Hypothalamus (tissue), 51 donors: ENCODE measurements around the gene FBXO42.
"Not testable (repeated sequence)": the region's sequence is repeated elsewhere in the genome, so short reads cannot be mapped to it uniquely, and the experiment has no call there.

Source experiments
- DNase-seq, 51 donors: peaks; one replicate each; lab custom pipeline; 2025; lab: John Stamatoyannopoulos, UW

Gene FBXO42

GRCh38 chr1:16275591-16275990 lies 76.7 kb downstream of the FBXO42 start:
- no peak for DNase-seq

DNA sequence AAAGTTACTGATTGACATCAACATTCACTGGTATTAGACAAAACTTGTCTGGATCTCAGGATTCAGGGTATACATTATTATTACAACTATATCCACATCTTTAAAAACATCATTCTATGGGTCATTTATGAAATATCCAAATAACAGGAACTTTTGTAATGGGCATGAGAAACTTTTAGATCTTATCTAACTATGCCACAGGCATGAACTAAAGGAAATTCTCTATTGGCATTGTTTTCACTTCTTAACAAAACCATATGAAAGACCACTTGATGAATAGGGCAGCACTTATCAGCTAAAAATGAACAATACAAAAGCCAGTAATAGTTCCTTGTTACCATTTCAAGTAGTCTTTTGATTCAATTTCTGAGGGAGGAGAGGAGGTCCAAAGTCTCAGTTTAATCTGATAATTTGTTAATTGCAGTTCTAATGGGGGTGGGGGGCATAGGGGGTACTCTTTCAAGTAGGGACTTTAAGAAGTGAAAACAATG lies 84.5 kb downstream of the FBXO42 start:
- DNase-seq: no peak

- DNase-seq: no peak
These were observed 85.7 kb downstream of the FBXO42 start for GRCh38 chr1:16266411-16267118.

DNA sequence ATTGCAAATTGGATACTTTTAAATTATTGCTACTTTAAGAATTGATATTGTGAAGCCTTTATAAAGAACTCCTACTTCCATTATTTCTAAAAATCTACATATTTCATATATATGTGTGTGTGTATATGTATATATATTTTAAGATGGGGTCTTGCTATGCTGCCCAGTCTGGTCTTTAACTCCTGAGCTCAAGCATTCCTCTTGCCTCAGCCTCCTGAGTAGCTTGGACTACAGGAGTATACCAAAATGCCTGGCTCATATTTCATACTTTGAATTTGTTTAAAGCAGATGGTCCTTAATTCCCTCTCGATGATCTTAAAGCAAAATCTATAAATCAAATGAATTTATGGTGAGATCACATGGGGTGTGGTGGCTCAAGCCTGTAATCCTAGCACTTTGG lies 90.2 kb downstream of the FBXO42 start:
- no peak for DNase-seq

- DNase-seq: no peak
These were observed 91.5 kb downstream of the FBXO42 start for GRCh38 chr1:16260814-16261213.

- no peak for DNase-seq
These were observed 93.6 kb downstream of the FBXO42 start for GRCh38 chr1:16258591-16259135.

GRCh38 chr1:16257968-16258367 lies 94.3 kb downstream of the FBXO42 start:
- DNase-seq: no peak

- not testable (repeated sequence) for DNase-seq
These were observed 94.7 kb downstream of the FBXO42 start for GRCh38 chr1:16257556-16257955.

GRCh38 chr1:16256478-16256877 lies 95.8 kb downstream of the FBXO42 start:
- DNase-seq: no peak

DNA sequence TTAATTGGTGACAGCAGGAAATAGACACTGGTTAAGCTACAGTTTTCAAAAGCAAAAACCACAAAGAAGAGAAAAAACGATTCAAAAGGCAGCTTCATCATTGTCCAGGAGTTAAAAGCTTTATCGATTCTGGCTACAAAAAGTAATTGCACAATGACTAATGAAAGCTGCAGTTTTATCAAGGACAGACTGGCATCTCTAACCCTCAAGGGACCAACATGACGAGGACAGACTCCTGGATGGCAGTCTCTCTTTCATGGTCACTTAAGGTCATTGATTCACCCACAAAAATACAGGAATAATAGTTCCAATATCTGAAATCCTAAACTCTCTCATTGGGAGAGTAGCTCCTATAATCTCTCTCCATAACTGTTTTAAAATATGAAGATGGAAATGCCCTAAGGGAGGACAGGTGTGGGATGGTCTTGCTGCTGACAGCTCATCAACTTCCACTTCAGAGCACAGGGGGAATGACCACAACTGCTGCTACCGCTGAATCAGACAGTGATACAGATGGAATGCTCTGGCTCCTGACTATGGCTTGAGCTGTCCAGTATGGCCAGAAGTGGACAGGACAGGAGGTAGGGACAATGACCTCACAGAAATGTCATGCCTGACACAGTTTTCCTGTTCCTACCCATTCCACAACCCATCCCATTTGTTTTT lies 97.9 kb downstream of the FBXO42 start:
- no peak for DNase-seq

DNA sequence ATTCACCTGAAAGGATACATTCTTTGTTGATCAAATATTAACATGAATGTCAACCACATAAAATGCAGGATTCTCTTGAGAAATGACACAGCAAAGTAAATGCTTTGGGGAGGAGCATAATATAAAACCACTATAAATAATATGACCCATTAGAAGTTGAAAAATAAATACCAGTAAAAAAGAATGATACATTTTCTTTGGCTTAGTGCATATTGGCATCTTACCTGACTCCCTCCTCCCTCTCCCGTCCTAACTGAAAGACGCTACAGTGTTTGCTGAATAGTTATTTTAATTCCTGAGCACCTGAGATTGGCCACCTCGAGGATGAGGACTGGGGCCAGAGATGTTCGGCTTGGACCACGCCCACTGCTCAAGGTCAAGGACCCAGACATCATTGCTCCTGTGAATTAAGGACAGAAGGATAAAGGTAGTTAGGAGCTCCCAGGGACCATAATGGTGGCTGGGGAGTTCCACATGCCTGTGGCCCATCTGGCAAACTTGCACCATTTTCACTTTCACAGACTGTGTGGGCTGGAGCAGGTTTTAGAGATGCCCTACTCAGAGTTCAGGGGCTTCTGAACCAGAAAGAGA lies 98.9 kb downstream of the FBXO42 start:
- no peak for DNase-seq

DNA sequence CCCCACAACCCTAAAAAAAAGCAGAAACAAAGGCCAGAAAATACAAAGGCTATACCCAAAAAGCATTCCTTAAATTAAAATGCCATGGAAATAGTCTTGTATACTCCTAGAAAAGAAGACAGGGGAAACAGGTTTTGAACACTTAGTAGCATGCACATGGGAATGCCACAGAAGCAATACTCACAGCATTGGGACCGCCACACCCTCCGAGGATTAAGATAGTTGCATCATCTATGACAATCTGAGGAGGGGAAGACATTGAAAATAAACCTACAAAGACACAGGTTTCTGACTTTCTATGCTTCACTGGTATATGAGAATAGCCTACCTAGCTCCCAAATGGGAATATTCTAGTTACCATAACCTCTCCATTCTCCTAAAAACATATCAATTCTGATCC lies 99.4 kb downstream of the FBXO42 start:
- no peak for DNase-seq

GRCh38 chr1:16251381-16251780 lies 100.9 kb downstream of the FBXO42 start:
- DNase-seq: no peak

- no peak for DNase-seq
These were observed 101.6 kb downstream of the FBXO42 start for GRCh38 chr1:16250524-16251251.

DNA sequence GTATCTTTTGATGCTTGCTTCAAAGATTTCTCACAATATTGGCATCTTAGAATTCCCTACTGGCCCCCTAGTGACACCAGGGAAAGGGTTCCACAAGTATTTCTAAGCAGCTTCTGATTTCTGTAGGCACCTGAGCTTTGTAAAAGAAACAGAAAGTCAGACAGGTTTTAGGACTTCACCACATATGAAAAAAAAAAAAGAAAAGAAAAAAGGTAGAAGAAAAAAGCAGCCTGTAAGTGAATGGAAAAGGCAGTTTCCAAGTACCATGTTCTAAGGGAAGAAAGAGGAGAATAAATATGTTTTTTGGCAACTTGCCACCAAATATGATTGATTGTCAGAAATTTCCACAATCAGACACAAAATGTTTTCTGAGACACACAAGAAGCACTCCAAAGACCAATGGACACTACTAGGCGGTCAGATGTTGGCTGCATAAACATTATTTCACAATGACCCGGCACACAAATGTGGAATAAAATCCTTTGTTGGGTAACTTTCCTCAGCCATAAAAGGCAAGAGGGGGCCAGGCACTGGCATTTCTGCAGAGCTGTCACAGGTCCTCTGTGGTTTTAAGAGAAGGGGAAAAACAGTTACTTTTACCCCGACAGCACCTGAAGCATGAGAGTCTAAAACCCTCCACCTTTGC lies 102.6 kb downstream of the FBXO42 start:
- DNase-seq: no peak

GRCh38 chr1:16248603-16249516 lies 103.4 kb downstream of the FBXO42 start:
- DNase-seq: peak in 44 of 51 donors; percentile 16 to 86 (median 66)

DNA sequence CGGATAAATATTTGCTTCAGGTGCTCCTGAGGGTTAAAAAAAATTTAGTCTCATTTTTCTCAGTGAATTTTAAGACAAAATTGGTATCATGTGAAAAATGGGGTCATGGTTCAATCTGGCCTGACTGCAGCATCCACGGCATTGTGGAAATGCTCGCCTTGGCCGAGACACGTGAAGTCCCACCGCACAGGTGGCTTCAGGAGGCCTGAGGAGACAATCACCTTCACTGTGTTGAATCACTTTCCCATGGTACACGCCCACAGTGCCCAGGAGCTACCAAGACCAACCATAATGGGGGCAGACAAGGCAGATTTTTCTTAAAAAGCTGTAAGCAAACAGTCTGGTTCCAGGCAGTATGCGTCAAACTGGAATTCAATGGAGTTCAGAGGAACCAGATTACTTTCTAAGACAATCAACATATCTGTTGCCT lies 104.3 kb downstream of the FBXO42 start:
- DNase-seq: no peak

GRCh38 chr1:16247441-16247840 lies 104.8 kb downstream of the FBXO42 start:
- no peak for DNase-seq

- DNase-seq: no peak
These were observed 105.3 kb downstream of the FBXO42 start for GRCh38 chr1:16246961-16247360.
